Kidney (tissue), 14 donors: ENCODE measurements around the gene TAS2R38. TPM values are rescaled to one million over a fixed set of nuclear protein-coding genes. Genes with fewer than 3 reads are reported as not detected.

ENCODE experiments used
- DNase-seq, 5 donors: peaks; one replicate each; pipeline ENCODE4 v3.0.0-alpha.2; 2013 to 2020
- FAIRE-seq: peaks from 2 replicates; lab custom pipeline; 2012; peaks lifted over from hg19 to GRCh38; lab: Jason Lieb, UNC
- H3K27ac ChIP-seq, 2 donors: one replicate each; pipeline ENCODE4 v1.7.0; 2013; ENCODE audit warnings: low read depth in 2 of 2, low read length in 2 of 2, inconsistent platforms in 1 of 2
- H3K27me3 ChIP-seq: one replicate; pipeline ENCODE4 v1.7.1; 2013; ENCODE audit warnings: low read length, inconsistent platforms; ENCODE audit not compliant: control insufficient read depth, insufficient read depth
- H3K36me3 ChIP-seq, 3 donors: one replicate each; pipeline versions ENCODE4 v1.7.0 to v1.7.1; 2013; ENCODE audit warnings: low read length in 3 of 3, control low read depth in 1 of 3, inconsistent platforms in 1 of 3; ENCODE audit not compliant: insufficient read depth in 3 of 3, control insufficient read depth in 2 of 3
- H3K4me1 ChIP-seq, 3 donors: one replicate each; pipeline versions ENCODE4 v1.7.0 to v1.7.1; 2013; ENCODE audit warnings: low read length in 3 of 3, inconsistent platforms in 1 of 3, low read depth in 1 of 3; ENCODE audit not compliant: control insufficient read depth in 2 of 3, insufficient read depth in 2 of 3
- H3K4me3 ChIP-seq, 3 donors: one replicate each; pipeline versions ENCODE4 v1.7.0 to v1.8.1; 2013; ENCODE audit warnings: low read length in 3 of 3, control low read depth in 1 of 3, inconsistent platforms in 1 of 3
- H3K9ac ChIP-seq, 3 donors: one replicate each; pipeline versions ENCODE4 v1.7.0 to v1.7.1; 2013; ENCODE audit warnings: low read length in 3 of 3, control low read depth in 1 of 3, inconsistent platforms in 1 of 3
- H3K9me3 ChIP-seq, 3 donors: one replicate each; pipeline versions ENCODE4 v1.7.0 to v1.7.1; 2013; ENCODE audit warnings: low read length in 3 of 3, control low read depth in 1 of 3, inconsistent platforms in 1 of 3; ENCODE audit not compliant: control insufficient read depth in 2 of 3, insufficient read depth in 1 of 3
- CTCF ChIP-seq: IDR thresholded peaks from 3 replicates; pipeline ENCODE4 v1.5.1; 2012; ENCODE audit warnings: mild to moderate bottlenecking, moderate library complexity, borderline replicate concordance; ENCODE audit not compliant: insufficient read depth; ENCODE audit errors: extremely low read depth
- intact Hi-C: fragments of 100-400 bp; cut with DNase I; formaldehyde crosslinking; loops from one replicate; pipeline ENCODE4 v1.11.1; 2022
- polyA plus RNA-seq: library from polyadenylated mRNA; stranded (reverse); fragments of 350-450 nt; fragmentation: Illumina TruSeq; extraction: RNeasy Lipid Tissue Mini Kit (QIAGEN cat#74804); gene quantifications from one replicate; pipeline ENCODE4 v1.2.3, GENCODE V29; 2014; ENCODE audit warnings: low read depth, low replicate concordance; ENCODE audit not compliant: insufficient read depth
- total RNA-seq: library from RNA; stranded (reverse); fragmentation: NEBNext Ultra II Directional; extraction: Animal tissue kit (Norgen Biotek cat#: 25700); gene quantifications from one replicate; pipeline ENCODE4 v1.2.1, GENCODE V29; 2021
- donor health status: control.
- donor health status: control.
- donor health status: control.
- donor health status: control.
- donor health status: control.
- donor health status: DM: yes; HTN: yes; CAD: no.
- donor health status: Normal renal cell carcinoma (clear cell type).

Gene TAS2R38
- total and polyA plus RNA-seq, 2 donors from 2014 or later, result not detected

DNA sequence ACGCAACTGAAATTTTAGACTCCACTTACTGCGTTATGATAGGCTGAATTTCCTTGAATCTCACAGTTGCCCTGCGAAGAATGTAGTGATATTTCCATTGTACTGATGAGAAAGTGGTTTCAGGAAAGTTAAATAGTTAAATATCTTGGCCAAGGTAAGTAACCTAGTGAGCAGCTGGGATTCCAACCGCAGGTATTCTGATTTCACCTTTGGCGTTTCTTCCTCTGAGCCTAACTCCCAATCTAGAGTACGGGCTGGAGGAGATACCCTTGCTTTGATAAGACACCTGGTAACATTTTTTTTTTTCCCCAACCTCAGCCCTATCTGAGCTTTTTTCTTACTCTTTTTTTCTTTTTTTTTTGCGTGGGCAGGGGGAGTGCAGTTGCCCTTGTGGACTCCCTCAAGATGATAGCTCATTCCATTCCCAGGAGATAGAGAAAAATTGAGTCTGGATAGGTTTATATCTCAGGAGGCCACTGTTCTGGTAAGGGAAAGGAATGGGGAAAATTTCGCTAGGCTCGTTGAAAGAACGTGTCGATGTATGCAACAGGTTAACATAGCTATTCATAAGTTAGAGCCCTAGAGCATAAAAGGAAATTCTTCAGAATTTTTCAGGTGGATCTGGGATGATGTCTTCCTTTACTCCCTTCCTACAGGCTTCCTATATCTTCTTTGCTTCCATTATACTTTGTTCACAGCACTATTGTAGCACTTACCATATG is 3.1 kb upstream of the TAS2R38 start:
- Histone ChIP-seq H3K27ac (no peak overlapping the region), H3K27me3 (no peaks in the 10 kb centered on the region), H3K9ac (no peak overlapping the region), H3K4me1 (peaks cover 0 to 3% (median 0%) of the 10 kb centered on the region in 3 donors), H3K4me3 (peak overlapping the region in 2 of 3 donors; percentile 57 to 70), H3K9me3 (no peaks in the 10 kb centered on the region), H3K36me3 (no peaks in the 10 kb centered on the region)
- no peak for DNase-seq
- no peak for FAIRE-seq
- TF ChIP-seq CTCF, result no peak
- intact Hi-C loops, result no loop called here

GRCh38 chr7:141975806-141976523 is 2.4 kb upstream of the TAS2R38 start:
- intact Hi-C loops, result no loop called here
- Histone ChIP-seq H3K9me3 (no peaks in the 10 kb centered on the region), H3K36me3 (no peaks in the 10 kb centered on the region), H3K27ac (no peak overlapping the region), H3K4me1 (peaks cover 0 to 3% (median 0%) of the 10 kb centered on the region in 3 donors), H3K9ac (no peak overlapping the region), H3K27me3 (no peaks in the 10 kb centered on the region), H3K4me3 (peak overlapping the region in 2 of 3 donors; percentile 57 to 70)
- peak; percentile 79 to 87 (median 80) for DNase-seq
- TF ChIP-seq CTCF, result peak; percentile 83
- no peak for FAIRE-seq

DNA sequence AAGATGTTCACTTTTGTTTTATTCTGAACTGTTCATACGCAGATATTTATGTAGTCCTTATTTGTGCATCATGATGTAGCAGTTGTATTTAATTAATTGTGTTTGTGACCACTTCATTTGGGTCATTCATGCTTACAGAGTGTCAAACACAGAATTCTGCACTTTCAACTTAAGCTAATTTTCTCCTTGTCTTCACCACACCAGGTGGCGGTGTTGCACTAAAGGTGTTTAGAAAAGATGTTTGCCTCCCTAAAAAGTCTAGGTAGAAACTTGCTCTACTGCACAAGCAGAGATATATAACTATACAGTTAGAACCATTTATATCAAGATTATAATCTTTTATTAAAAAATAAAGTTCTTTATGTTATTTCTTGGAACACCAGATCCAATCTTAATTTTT is 1.3 kb upstream of the TAS2R38 start:
- intact Hi-C loops, result no loop called here
- no peaks in the 10 kb centered on the region for H3K36me3 ChIP-seq
- no peaks in the 10 kb centered on the region for H3K9me3 ChIP-seq
- peak in 1 of 5 donors; percentile 44 for DNase-seq
- no peaks in the 10 kb centered on the region for H3K27me3 ChIP-seq
- H3K4me3 ChIP-seq, result no peak overlapping the region
- peaks cover 0 to 3% (median 0%) of the 10 kb centered on the region in 3 donors for H3K4me1 ChIP-seq
- FAIRE-seq, result no peak
- peak; percentile 36 for TF ChIP-seq CTCF
- no peak overlapping the region for H3K27ac ChIP-seq
- H3K9ac ChIP-seq, result no peak overlapping the region
